ENCODE measurements around the gene RNU1-1.
"Not testable (repeated sequence)": the region's sequence is repeated elsewhere in the genome, so short reads cannot be mapped to it uniquely, and the experiment has no call there.

RNU1-1 gene

DNA sequence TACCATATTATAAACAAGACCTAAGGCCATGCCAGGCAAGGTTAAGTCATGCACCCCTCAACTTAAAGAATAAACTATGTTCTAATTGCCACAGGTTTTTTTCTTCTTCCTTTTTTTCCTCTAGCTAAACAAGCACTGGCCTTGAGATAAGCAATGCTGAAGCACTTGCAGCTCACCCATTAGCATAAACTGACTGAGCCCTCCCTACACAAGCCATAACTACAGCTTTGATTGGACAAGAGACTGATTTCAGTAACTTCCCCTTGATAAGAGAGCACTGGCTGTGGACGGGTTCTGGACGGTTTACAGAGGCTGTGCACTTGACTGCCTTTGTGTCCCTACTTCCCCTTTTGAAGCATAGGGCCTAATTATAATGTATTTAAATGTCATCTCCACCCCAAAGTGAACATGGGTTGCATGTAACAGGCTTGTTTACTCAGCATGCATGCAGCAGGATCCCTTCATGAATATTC is 26.4 kb upstream of the RNU1-1 start:
- not testable (repeated sequence) for H3K27ac ChIP-seq; H3K4me1 ChIP-seq; H3K36me3 ChIP-seq (ENCODE audit: control insufficient read depth, insufficient read depth, low read length); H3K9me3 ChIP-seq (ENCODE audit: control insufficient read depth, low read length); H3K9ac ChIP-seq; H3K79me2 ChIP-seq; H3K27me3 ChIP-seq (ENCODE audit: control insufficient read depth, insufficient read depth, low read length); H2AFZ ChIP-seq; H3K4me3 ChIP-seq (ENCODE audit: low read depth, low read length); H3K4me2 ChIP-seq (ENCODE audit: low read length)

DNA sequence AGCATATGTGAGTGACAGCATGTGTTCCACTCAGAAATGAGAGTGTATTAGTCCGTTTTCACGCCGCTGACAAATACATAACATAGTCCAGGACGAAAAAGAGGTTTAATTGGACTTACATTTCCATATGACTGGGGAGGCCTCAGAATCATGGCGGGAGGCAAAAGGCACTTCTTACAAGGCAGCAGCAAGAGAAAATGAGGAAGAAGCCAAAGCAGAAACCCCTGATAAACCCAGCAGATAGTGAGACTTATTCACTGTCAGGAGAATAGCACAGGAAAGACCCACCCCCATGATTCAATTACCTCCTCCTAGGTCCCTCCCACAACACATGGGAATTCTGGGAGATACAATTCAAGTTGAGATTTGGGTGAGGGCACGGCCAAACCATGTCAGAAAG is 23.4 kb upstream of the RNU1-1 start:
- not testable (repeated sequence) for H2AFZ ChIP-seq; H3K9me3 ChIP-seq (ENCODE audit: control insufficient read depth, low read length); H3K4me2 ChIP-seq (ENCODE audit: low read length); H3K79me2 ChIP-seq; H3K27me3 ChIP-seq (ENCODE audit: control insufficient read depth, insufficient read depth, low read length); H3K9ac ChIP-seq; H3K4me3 ChIP-seq (ENCODE audit: low read depth, low read length); H3K27ac ChIP-seq; H3K4me1 ChIP-seq; H3K36me3 ChIP-seq (ENCODE audit: control insufficient read depth, insufficient read depth, low read length)

DNA sequence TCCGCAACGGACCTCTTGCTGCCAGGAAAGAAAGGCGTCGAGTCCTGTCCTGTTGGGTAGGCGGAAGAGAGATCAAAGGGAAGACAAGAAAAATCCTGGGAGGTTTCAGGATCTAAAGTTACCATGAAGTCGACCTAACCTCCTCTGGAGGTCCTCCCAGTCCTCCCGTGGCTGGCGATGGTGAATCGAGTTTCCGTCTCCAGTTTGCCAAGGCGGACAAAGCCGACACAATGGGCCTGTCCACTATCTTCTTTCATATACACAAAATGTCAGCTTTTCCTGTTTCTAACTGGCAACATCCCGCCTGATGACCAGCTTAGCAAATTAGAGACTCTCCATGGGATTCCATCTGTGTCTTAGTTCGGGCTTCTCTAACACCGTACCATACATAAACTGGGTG is 22.7 kb upstream of the RNU1-1 start:
- H3K9me3 ChIP-seq (ENCODE audit: control insufficient read depth, low read length); H2AFZ ChIP-seq; H3K4me1 ChIP-seq; H3K27me3 ChIP-seq (ENCODE audit: control insufficient read depth, insufficient read depth, low read length); H3K4me2 ChIP-seq (ENCODE audit: low read length); H3K4me3 ChIP-seq (ENCODE audit: low read depth, low read length); H3K36me3 ChIP-seq (ENCODE audit: control insufficient read depth, insufficient read depth, low read length); H3K79me2 ChIP-seq; H3K27ac ChIP-seq; H3K9ac ChIP-seq: not testable (repeated sequence)

DNA sequence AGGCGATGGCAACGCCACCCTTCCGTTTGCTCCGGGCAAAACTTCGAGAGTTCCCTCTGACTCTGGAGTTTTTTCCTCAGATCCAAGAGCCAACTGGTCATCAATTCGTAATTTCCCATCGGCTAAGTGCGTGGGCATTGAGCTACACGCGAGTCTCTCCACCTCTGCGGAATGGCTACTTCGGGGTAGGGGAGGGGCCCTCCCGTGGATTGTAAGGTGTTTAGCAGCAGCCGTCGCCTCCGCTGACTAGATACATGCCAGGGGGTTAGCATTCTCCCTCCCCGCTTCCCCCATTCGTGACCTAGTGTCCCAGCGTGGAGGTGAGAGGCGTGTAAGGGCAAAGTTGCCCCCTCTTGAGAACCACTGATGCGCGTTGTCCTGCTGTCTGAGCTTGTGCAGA is 21.8 kb upstream of the RNU1-1 start:
- not testable (repeated sequence) for H3K79me2 ChIP-seq; H3K4me3 ChIP-seq (ENCODE audit: low read depth, low read length); H3K4me2 ChIP-seq (ENCODE audit: low read length); H3K4me1 ChIP-seq; H3K36me3 ChIP-seq (ENCODE audit: control insufficient read depth, insufficient read depth, low read length); H3K27ac ChIP-seq; H3K9ac ChIP-seq; H2AFZ ChIP-seq; H3K27me3 ChIP-seq (ENCODE audit: control insufficient read depth, insufficient read depth, low read length); H3K9me3 ChIP-seq (ENCODE audit: control insufficient read depth, low read length)

DNA sequence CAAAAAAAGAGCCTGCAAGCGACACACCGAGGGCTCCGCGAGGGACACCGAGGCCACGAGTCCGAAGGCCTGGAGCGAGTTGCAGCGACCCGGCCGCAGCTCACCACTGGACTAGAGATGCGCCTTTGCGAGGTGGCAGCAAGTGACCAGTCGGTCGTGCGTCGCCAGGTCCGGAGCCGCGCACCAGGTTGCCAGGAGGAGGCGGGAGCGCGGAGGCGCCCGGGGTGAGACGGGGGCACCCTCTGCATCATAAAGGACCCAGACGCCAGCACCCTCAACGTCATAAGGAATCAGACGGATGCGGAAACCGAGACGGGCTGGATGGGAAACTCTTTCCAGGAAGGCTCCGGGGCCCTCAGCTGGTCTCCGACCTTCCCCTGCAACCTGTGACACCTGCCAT is 21.4 kb upstream of the RNU1-1 start:
- not testable (repeated sequence) for H3K4me3 ChIP-seq (ENCODE audit: low read depth, low read length); H3K36me3 ChIP-seq (ENCODE audit: control insufficient read depth, insufficient read depth, low read length)

DNA sequence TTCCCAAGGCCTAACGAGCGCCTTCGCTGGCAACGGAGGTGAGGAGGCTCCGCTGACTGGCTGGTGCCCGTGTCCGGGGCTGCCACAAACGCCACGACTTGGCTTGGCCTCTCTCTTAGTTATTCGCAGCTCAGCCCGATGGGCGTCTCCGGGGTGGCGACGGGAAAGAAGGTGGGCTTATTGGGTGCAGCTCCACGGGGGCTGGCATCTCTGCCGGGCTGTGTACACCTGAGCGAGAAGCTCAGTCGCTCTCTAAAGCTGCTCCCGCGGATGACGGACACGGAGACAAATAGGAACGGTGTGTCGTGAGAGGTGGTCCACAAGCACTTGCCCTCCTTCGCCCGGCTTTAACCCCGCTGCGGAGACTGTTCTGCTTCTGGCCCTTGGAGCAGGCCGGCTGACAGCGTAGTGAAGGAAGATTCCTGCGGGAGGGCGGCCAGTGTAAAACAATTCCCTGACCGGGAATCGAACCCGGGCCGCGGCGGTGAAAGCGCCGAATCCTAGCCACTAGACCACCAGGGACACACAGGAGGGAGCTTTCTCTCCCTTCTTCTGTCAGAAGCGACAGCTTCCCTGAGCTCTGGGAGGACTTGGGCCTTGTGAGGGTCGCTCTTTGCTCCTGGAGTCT is 20.9 kb upstream of the RNU1-1 start:
- not testable (repeated sequence) for H3K79me2 ChIP-seq; H3K9ac ChIP-seq; H3K9me3 ChIP-seq (ENCODE audit: control insufficient read depth, low read length); H3K36me3 ChIP-seq (ENCODE audit: control insufficient read depth, insufficient read depth, low read length); H3K4me3 ChIP-seq (ENCODE audit: low read depth, low read length); H3K4me1 ChIP-seq; H2AFZ ChIP-seq; H3K27me3 ChIP-seq (ENCODE audit: control insufficient read depth, insufficient read depth, low read length); H3K27ac ChIP-seq; H3K4me2 ChIP-seq (ENCODE audit: low read length)

More for the DNA sequence above, 21.4 kb upstream of the RNU1-1 start:
- not testable (repeated sequence) for H3K9me3 ChIP-seq (ENCODE audit: control insufficient read depth, low read length); H3K4me2 ChIP-seq (ENCODE audit: low read length); H2AFZ ChIP-seq; H3K27me3 ChIP-seq (ENCODE audit: control insufficient read depth, insufficient read depth, low read length); H3K27ac ChIP-seq; H3K79me2 ChIP-seq; H3K9ac ChIP-seq; H3K4me1 ChIP-seq

DNA sequence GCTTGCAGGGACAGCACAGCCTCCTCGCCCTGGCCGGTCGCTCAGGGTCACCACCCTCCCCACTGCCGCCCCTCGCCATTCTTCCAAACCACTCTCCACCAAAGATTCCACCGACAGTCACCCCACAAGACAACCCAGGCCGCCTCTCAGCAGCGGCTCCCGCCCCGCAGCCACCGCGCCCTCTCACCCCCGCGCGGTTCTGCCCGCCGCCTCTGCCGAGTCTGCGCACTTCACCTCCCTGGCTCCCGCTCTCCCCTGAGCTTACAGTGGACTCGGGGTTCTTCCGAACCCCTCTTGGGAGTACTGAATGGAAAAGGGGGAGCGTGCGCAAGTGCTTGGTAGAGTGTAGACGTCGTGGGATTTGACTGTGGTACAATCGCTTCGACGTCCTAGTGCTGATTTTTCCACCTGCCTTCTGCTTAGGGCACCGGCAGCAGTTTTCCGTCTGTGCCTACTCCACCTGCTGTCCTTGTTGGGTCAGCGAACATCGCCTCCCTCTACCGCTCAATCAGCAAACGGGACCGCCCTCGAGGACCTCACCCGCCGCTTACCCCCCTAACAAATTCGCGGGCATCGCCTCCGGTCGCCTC is 20.2 kb upstream of the RNU1-1 start:
- H3K9me3 ChIP-seq (ENCODE audit: control insufficient read depth, low read length); H3K27ac ChIP-seq; H3K4me1 ChIP-seq; H3K9ac ChIP-seq; H3K4me3 ChIP-seq (ENCODE audit: low read depth, low read length); H3K27me3 ChIP-seq (ENCODE audit: control insufficient read depth, insufficient read depth, low read length); H3K36me3 ChIP-seq (ENCODE audit: control insufficient read depth, insufficient read depth, low read length); H3K4me2 ChIP-seq (ENCODE audit: low read length); H3K79me2 ChIP-seq: not testable (repeated sequence)
- H2AFZ ChIP-seq, result peak overlapping the region; percentile 38

DNA sequence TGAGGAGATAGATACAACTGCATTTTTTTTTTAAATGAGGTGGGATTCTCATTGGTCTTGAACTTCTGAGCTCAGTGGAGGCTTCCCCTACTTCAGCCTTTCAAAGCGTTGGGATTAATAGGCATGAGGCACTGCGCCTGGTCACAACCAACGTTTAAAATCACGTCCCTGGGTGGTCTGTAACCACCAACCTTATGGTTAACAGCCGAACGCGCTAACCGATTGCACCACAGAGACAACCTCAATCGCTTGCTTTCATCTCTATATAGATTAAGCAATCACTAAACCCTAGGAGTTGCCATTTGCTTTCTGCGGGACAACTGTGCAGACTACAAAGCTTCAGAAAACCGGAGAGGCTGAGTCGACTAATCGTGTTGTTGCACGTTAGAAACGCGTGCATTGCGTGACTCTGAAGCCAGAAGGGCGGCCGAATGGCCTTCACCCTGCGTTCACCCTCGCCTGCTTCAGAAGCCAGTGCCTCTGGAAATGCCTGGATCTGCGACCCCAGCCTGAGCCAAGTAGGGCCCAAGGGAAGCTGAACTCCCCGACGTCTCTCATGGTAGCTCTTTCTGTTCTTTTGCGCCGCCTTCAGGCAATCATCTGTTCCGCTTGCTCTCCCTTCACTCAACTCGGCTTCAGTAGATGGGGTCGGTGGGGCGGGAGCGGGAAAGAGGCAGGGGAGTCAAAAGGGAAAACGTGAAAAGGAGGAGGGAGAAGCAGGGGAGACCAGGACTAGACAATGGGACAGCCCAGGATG is 18.3 kb upstream of the RNU1-1 start:
- H3K4me3 ChIP-seq (ENCODE audit: low read depth, low read length); H3K4me2 ChIP-seq (ENCODE audit: low read length); H2AFZ ChIP-seq; H3K4me1 ChIP-seq; H3K27me3 ChIP-seq (ENCODE audit: control insufficient read depth, insufficient read depth, low read length); H3K79me2 ChIP-seq; H3K9me3 ChIP-seq (ENCODE audit: control insufficient read depth, low read length); H3K36me3 ChIP-seq (ENCODE audit: control insufficient read depth, insufficient read depth, low read length); H3K27ac ChIP-seq; H3K9ac ChIP-seq: not testable (repeated sequence)

DNA sequence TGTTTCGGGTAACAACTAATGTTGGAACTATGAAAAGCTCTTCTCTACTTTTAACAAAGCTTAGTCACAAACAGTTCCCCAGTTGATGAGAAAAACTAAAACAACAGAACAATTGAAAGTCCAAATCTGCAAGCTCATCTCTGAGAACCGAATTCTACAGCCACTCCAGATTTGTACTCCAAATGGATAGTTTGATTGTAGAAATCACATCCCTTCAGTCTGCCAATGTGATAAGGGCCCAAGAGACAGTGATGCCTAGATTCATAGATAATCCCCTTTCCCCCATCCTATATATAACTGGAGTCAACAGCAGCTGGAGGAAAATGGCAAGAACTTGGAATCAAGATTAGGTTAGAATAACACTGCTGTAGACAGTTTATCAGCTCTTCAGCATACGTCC is 14.3 kb upstream of the RNU1-1 start:
- H3K36me3 ChIP-seq (ENCODE audit: control insufficient read depth, insufficient read depth, low read length); H3K4me3 ChIP-seq (ENCODE audit: low read depth, low read length); H2AFZ ChIP-seq; H3K27ac ChIP-seq; H3K4me1 ChIP-seq; H3K9me3 ChIP-seq (ENCODE audit: control insufficient read depth, low read length); H3K9ac ChIP-seq; H3K27me3 ChIP-seq (ENCODE audit: control insufficient read depth, insufficient read depth, low read length); H3K4me2 ChIP-seq (ENCODE audit: low read length); H3K79me2 ChIP-seq: not testable (repeated sequence)

DNA sequence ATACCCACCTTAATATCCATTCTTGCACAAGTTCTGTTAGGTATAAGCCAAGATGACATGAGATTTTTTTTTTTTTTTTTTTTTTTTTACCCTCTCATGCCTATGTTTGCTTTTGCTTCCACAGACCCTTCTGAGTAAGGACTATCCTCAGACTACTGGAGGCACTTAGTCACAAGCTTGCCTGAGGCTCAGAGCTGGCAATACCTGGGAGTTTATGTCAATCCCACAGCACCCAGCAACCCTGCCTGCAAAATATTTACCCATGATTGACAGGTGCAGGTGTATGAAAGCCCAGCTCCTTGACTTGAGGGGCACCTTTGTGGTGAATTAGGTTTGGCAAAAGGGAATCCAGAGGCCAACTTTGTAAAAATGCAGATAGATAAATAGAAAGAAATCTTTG is 11.7 kb upstream of the RNU1-1 start:
- not testable (repeated sequence) for H3K79me2 ChIP-seq; H3K36me3 ChIP-seq (ENCODE audit: control insufficient read depth, insufficient read depth, low read length); H3K4me3 ChIP-seq (ENCODE audit: low read depth, low read length); H3K9me3 ChIP-seq (ENCODE audit: control insufficient read depth, low read length); H3K27ac ChIP-seq; H3K9ac ChIP-seq; H3K4me2 ChIP-seq (ENCODE audit: low read length); H3K4me1 ChIP-seq; H2AFZ ChIP-seq; H3K27me3 ChIP-seq (ENCODE audit: control insufficient read depth, insufficient read depth, low read length)

DNA sequence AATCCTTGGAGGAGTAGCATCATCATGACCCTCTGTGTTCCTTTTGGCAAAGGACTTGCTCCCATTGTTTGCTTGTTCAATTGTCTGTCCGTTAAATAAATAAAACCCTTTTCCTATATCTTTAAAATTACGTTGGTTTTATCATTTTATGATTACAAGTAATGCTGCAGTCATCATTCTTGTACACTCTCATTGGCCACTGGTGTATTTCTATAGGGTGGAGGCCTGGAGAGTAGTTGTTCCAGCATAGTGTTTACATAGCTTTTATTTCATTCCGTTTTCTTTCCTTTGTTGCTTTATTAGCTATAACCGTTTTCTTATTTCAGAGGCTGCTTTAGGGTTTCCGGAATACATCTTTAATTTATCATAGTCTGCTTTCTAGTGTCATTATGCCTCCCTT is 7.6 kb upstream of the RNU1-1 start:
- not testable (repeated sequence) for H3K27me3 ChIP-seq (ENCODE audit: control insufficient read depth, insufficient read depth, low read length); H2AFZ ChIP-seq; H3K79me2 ChIP-seq; H3K27ac ChIP-seq; H3K4me2 ChIP-seq (ENCODE audit: low read length); H3K36me3 ChIP-seq (ENCODE audit: control insufficient read depth, insufficient read depth, low read length); H3K9me3 ChIP-seq (ENCODE audit: control insufficient read depth, low read length); H3K4me3 ChIP-seq (ENCODE audit: low read depth, low read length); H3K4me1 ChIP-seq; H3K9ac ChIP-seq
